OCI-LY3 (cell line): ENCODE results near the gene CAD.

Experiments used
- CTCF ChIP-seq: fragments of 200-600, 300-600 bp; sonication (generic); IDR thresholded peaks from 2 replicates; pipeline ENCODE4 v1.5.1; 2014; ENCODE audit warnings: antibody characterized with exemption, low read length, low read depth
- EZH2phosphoT487 ChIP-seq: fragments of 200-600 bp; shearing (Covaris generic); IDR thresholded peaks from 2 replicates; pipeline ENCODE4 v1.6.1; 2018; ENCODE audit warnings: antibody characterized with exemption, mixed run types, low read depth

- TF ChIP-seq CTCF (no peak), EZH2phosphoT487 (no peak)
Measured at GRCh38 chr2:27174638-27175037, 42.5 kb upstream of the CAD start.
